Epithelial cell of esophagus (primary cell): ENCODE results near the gene C3orf20.

Experiments used
- DNase-seq: peaks from one replicate; pipeline ENCODE4 v3.0.0; 2010; ENCODE audit warnings: low read depth
- H3K4me3 ChIP-seq: 2 replicates; pipeline ENCODE4 v1.5.1; 2011; ENCODE audit warnings: mild to moderate bottlenecking, low read length, control low read depth
- TF ChIP-seq, protein P1 (sequence below): IDR thresholded peaks from 2 replicates; pipeline ENCODE4 v1.5.1; 2011; ENCODE audit warnings: low read depth, mild to moderate bottlenecking, low read length, control low read depth, inconsistent platforms; ENCODE audit not compliant: insufficient read depth; ENCODE audit errors: missing control alignments

Gene C3orf20

DNA sequence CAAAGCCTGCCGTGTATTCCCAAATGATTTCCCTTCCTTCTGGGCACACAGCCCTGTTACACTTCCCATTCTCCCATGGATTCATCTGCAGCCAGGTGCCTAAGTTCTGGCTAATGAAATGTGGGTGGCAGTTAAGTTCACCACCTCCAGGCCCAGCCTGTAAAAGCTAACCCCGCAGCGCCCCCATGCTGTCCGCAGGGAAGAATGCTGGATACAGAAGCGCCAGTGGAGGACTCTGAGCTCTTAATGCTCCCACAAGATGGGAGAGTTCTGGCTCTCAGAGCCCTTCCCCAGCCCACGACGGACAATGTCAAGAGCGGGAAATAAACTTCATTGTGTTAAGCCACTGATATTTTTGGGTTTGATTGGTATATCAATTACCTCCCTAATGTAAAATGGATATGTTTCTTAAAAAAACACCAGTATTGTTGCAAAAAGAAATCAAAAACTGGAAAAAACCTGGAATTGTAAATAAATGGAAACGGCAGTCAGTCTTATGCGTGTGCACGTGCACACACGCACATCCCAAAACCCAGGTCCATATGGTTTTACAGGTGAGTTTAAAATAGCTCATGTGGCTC is 106.1 kb downstream of the C3orf20 start:
- TF ChIP-seq, protein P1, sequence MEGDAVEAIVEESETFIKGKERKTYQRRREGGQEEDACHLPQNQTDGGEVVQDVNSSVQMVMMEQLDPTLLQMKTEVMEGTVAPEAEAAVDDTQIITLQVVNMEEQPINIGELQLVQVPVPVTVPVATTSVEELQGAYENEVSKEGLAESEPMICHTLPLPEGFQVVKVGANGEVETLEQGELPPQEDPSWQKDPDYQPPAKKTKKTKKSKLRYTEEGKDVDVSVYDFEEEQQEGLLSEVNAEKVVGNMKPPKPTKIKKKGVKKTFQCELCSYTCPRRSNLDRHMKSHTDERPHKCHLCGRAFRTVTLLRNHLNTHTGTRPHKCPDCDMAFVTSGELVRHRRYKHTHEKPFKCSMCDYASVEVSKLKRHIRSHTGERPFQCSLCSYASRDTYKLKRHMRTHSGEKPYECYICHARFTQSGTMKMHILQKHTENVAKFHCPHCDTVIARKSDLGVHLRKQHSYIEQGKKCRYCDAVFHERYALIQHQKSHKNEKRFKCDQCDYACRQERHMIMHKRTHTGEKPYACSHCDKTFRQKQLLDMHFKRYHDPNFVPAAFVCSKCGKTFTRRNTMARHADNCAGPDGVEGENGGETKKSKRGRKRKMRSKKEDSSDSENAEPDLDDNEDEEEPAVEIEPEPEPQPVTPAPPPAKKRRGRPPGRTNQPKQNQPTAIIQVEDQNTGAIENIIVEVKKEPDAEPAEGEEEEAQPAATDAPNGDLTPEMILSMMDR = peak; percentile 63

DNA sequence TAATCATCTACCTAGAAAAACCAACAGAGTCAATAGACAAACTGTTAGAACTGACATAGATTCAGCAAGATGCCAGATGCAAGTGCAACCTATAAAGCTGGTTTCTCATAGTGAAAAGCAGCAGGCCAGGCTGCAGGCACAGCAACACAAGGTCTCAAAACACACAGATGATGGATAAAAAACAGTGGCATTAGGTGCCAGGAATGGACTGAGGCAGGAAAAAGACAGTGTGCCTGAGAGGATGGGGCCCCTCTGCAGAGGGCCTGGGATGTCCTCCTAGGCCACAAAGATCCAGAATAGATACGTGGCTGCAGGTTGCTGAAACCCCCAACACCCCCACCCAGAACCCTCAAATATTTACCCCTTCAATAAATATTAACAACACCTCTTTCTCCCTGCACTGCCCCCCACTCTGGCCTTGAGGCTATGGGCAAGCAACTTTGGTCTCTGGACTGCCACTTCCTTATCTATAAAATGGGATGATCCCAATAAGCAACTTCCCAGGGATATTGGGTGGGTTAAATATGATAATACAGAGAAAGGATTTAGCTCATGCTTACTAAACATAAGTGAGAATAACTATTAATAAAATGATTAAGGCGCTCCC is 108.6 kb downstream of the C3orf20 start:
- H3K4me3 ChIP-seq = no peak overlapping the region
- no peak for DNase-seq
- TF ChIP-seq, protein P1 = no peak

More for the DNA sequence above, 106.1 kb downstream of the C3orf20 start:
- H3K4me3 ChIP-seq = no peak overlapping the region
- peak; percentile 67 for DNase-seq

DNA sequence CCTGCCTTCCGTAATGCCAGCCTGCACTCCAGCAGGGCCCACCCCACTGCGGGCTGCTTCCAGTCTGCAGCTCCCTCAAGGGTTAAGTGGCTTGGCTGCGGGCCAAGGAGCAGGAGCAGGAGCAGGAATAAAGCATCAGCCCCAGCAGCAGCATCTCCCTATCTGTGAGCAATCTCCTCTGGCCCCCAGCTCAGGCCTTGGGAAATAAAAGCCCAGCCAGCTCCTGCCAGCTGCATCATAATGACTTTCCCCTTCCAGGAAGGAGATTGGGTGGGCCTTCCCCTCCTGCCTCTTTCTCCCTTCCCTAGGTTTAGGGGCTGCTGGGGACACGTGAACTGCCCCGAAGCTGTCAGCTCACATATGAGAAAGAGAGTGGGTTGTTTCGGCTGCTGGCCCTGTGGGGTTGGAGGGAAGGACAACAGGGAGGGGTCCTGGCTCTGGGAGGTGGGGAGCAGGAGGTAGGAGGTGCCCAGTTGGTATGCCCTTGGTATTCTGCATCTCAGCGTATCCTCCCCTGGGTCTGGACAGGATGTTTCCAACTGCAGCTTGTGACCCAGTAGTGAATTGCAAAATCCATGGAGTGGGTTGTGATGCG is 109.2 kb downstream of the C3orf20 start:
- DNase-seq = no peak
- TF ChIP-seq, protein P1 = no peak
- no peak overlapping the region for H3K4me3 ChIP-seq

- no peak for DNase-seq
- TF ChIP-seq, protein P1 = no peak
- H3K4me3 ChIP-seq = no peak overlapping the region
These were observed 110.5 kb downstream of the C3orf20 start for GRCh38 chr3:14785207-14786155.

- H3K4me3 ChIP-seq = no peak overlapping the region
- TF ChIP-seq, protein P1 = no peak
- no peak for DNase-seq
These were observed 111.4 kb downstream of the C3orf20 start for GRCh38 chr3:14786369-14786768.

- TF ChIP-seq, protein P1 = no peak
- H3K4me3 ChIP-seq = no peak overlapping the region
- DNase-seq = no peak
These were observed 112.7 kb downstream of the C3orf20 start for GRCh38 chr3:14787630-14788029.
